Left renal pelvis (tissue), 4 donors: ENCODE results near the gene CTXN1. TPM values are rescaled to one million over a fixed set of nuclear protein-coding genes. Genes with fewer than 3 reads are reported as not detected.
"Not testable (repeated sequence)": the region's sequence is repeated elsewhere in the genome, so short reads cannot be mapped to it uniquely, and the experiment has no call there.

Experiments
- DNase-seq, 4 donors: peaks; one replicate each; pipeline ENCODE4 v3.0.0-alpha.2; 2013; ENCODE audit warnings: low read depth in 4 of 4, low spot score in 3 of 4
- polyA plus RNA-seq, 4 donors: library from polyadenylated mRNA; unstranded; fragments of 120-200 nt; gene quantifications; one replicate each; pipeline ENCODE4 v1.2.1, GENCODE V29; 2013; ENCODE audit not compliant: insufficient read length in 4 of 4

CTXN1 gene
- polyA plus RNA-seq, 4 donors, result 11.6 to 34.1 (median 13.9) TPM

DNA sequence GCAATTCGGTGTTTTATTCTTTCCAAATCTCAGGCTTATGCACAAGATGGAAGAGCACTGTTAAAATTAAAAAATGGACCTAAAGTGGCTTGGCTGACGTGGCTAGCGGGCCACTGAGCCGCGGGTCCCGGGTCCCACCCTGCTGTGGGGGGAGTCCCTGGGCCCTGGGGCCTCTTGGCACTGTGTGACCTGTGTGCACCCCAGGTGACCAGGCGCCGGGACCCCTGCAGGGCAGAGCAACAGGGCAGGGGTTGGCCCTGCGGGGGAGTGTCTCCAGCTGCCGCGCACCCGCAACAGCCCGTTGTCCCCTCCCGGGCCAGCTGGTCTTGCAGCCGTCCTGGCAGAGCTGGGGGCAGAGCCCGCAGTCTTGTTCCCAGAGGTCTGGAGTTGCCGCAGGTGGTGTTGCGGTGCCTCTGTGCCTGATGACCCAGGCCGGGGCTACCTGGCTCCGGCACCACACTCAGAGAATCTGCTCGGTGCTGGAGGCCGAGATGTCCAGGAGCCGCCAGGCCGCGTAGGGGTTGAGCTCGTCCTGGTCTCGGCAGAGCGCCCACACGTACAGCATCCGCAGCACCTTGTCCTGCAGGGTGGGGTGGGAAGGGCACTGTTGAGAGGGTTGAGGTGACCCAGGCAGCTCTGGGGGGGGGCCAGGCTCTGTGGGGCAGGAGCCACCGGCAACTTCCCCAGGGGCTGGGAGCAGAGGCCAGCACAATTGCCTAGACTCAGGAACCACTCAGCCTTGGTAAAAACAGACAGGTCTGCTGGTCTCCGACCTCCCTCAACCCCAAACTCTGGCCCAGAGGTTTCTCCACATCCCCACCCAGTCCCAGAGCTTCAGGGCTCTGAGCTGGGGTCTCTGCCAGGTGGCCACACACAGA, 1.0 kb upstream of the CTXN1 start:
- no peak for DNase-seq

- DNase-seq, result no peak
These were observed 624 bp downstream of the CTXN1 start for GRCh38 chr19:7925171-7925851.

GRCh38 chr19:7924651-7925170, 1.2 kb downstream of the CTXN1 start:
- DNase-seq, result no peak

DNA sequence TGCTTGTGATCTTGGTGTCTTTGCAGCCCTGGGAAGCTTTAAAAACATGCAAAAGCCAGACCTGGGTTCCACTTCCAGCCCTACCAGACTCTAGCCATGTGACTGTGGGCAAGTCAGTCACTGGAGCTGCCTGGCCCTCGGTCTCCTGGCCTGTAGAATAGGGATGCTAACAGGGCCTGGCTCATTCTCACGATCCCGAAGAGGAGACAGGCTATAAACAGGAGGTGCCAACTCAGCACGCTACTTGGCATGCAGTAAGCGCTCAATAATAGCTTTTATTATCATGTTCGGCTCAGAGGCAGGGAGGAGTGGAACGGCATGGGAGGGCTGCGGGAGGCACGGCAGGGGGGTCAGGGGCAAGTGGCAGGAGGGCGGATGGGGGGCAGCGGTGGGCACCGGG, 1.7 kb downstream of the CTXN1 start:
- DNase-seq, result no peak

DNA sequence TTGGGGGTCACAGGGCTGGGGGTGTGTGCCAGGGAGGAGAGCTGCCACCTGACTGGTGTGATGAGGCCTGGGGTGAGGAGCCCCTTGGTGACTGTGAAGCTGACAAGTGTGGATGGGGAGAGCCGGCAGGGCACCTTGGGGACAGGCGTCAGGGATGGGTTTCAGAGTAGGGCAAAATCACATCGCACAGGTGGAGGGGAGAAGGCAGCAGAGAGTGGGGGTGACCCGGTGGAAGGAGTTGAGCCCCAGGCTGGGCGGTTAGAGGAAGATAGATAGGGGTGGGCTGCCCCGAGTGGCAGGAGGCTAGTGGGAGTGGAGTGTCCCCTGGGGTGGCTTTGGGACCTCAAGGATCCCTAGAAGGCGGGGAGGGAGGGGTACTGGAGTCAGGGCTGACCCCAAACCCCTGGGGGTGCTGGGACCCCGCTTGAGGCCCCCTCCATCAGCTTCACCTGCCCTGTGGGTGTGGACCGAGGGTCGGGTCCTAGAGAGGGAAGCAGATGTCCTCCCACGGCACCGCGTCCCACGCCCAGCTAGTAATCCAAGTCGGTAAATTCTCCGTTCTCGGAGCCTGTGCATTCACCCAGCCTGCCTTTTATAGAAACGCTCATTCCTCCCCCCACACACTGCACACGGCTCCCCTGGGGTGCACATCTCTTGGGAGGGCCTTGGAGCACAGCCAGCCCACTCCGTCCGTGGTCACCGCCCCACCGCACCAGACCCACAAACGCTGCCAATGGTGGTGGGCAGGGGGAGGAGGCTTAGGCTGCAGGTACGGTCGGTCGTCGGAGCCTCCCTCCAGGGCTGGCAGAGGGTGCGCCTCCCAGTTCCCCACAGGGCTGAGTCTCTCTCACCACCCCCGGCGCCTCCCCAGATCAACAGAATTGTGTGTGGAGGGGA, 2.4 kb downstream of the CTXN1 start:
- DNase-seq, result no peak

DNA sequence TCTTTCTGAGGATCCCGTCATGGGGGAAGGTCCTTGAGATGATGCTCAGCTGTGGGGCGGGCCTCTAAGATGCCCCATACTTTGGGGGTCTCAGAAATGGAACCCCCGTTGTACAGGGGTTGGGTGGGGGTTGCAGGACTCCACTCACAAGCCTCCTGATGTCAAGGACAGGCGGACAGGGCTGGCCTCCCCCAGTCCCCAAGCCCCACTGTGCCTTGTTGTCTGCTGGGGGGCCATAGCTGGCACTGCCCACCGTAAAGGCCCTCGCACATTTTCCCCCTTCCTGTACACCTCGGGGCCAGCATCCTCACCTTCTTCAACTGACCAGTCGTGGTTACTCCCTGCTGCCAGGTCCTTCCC, 3.1 kb downstream of the CTXN1 start:
- no peak for DNase-seq

- DNase-seq, result no peak
These were observed 3.7 kb downstream of the CTXN1 start for GRCh38 chr19:7921967-7922835.

- no peak for DNase-seq
These were observed 4.5 kb downstream of the CTXN1 start for GRCh38 chr19:7921302-7921966.

- peak; percentile 86 to 90 (median 88) for DNase-seq
These were observed 5.2 kb downstream of the CTXN1 start for GRCh38 chr19:7920519-7921301.

DNA sequence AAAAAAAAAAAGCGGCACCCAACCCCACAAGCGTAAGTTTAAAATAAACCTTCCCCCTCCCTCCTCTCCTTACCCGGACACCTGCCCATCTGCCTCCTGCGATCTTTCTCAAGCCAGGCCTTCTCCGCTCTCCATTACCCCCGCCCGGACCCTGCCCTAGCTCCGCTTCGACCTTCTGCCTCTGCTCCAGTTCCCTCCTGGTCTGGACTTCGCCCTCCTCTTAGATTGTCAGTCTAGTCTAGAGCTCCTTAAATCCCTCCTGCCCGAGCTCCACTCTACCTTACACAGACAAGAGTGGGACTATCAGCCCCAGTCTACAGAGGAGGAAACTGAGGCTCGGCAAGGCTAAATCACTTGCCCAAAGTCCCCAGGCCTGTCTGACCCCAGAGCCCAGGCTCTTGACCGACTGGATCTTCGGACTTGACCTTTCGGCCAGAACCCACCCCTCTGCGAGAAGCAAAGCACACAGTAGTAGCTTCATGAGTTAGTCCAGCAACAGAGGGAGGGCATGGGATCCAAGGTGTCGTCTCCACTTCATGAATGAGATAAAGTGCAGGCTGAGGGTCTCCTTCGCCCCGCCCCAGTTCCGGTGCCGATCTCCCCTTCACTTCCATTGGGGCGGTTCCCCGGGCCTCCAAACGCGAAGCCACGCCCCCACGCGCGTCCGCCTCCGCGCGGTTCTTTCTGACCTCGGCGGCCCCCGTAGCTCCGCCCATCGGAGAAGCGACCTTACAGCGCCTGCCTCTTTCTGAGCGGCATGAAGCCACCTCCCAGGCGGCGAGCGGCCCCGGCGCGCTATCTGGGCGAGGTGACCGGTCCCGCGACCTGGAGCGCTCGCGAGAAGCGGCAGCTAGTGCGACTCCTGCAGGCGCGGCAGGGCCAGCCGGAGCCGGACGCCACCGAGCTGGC, 6.1 kb downstream of the CTXN1 start, which contains the start of gene SNAPC2:
SNAPC2 (plus strand) TSS at position 729 of the 909 bp plus-strand sequence; CDS start at position 758, 29 bp downstream.
- peak; percentile 85 to 88 (median 86) for DNase-seq

DNA sequence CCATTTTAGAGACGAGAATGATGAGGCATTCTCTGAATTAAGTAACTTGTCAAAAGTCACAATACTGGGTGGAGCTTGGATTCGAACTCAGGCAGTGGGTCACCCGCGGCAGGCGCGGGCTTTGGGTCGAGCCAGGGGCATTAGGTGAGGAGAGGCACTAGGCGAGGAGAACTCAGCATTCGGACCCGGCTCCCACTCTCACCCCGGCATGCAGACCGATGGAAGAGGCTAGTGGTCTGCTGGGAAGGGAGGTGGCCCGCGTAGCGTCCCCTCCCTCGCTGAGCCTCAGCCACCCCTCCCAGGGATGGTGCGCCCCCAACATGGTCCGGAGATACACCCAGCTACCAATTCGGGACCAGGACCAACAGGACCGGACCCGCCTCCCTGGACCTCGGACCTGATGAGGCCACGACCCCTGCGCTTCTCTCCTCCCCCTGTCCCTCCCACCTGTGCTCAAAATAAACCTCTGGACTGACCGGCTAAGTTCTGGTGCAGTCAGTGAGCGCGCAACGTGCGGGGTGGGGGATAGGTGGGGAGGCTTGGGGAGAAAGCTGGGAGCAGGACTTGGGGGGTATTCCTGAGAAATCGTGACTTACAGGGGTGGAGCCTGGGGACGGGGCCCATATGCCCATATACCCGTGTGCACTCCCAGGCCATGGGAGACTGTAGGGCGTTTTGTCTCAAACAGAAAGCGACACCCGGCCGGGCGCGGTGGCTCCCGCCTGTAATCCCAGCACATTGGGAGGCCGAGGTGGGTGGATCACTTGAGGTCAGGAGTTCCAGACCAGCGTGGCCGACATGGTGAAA, 7.1 kb downstream of the CTXN1 start:
- DNase-seq, result no peak

DNA sequence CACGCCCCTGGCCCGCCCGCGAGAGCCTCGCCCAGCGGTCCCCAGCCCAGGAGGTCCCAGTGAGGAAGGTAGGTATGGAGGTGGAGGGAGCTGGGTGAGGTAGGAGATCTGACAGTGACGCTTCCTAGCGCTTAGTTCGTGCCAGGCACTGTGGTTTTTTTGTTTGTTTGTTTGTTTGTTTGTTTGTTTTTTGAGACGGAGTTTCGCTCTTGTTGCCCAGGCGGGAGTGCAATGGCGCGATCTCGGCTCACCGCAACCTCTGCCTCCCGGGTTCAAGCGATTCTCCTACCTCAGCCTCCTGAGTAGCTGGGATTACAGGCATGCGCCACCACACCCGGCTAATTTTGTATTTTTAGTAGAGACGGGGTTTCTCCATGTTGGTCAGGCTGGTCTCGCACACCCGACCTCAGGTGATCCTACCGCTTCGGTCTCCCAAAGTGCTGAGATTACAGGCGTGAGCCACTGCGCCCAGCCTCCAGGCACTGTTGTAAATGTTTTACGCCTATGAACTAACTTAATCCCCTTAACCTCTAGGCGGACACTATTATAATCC, 7.8 kb downstream of the CTXN1 start:
- DNase-seq, result not testable (repeated sequence)

DNA sequence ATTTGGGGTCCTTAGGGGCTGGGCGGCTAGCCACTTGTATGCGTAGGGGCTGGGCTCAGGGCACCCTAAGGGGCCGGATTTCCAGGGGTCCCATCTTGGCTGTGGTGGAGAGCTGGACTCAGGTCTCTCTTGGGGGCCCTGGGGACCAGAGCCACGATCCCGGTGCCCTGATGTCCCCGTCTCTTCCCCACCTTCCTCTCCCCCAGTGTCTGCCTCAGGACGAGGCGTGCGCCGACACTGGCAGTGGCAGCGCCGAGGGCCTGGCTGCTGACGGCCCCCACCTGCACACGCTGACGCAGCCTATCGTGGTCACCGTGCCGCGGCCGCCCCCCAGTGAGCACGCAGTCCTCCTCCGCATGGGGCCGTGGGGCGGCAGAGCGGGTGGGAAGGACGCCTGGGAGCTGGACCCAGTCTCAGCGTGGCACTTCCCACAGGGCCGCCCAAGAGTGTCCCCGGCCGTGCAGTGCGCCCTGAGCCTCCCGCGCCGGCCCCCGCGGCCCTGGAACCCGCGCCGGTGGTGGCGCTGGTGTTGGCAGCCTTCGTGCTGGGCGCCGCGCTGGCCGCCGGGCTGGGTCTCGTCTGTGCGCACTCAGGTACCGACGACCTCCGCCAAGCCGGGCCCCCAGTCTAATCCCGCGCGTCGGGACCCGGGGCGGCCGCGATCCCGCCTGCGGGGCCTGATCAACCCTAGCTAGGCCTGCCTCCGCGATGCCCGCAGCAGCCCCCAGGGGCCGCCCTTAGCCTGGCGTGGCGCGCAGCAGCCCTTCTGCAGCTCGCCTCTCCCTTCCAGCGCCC, 8.5 kb downstream of the CTXN1 start:
- DNase-seq, result no peak

DNA sequence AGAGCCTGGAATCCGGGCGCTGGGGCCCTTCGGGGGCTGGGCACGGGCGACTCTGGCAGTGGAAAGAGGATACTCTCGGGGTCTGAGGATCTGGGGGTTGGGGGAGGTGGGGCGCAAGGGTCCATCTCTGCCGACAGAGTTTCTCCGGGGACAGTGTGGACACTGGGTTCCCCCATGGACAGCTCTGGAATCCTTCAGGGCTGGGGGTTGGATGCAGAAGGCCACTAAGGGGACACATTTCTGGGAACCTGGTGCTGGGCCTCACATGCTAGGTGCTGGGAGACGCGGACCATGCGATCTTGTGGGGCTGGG, 9.0 kb downstream of the CTXN1 start:
- DNase-seq, result no peak

DNA sequence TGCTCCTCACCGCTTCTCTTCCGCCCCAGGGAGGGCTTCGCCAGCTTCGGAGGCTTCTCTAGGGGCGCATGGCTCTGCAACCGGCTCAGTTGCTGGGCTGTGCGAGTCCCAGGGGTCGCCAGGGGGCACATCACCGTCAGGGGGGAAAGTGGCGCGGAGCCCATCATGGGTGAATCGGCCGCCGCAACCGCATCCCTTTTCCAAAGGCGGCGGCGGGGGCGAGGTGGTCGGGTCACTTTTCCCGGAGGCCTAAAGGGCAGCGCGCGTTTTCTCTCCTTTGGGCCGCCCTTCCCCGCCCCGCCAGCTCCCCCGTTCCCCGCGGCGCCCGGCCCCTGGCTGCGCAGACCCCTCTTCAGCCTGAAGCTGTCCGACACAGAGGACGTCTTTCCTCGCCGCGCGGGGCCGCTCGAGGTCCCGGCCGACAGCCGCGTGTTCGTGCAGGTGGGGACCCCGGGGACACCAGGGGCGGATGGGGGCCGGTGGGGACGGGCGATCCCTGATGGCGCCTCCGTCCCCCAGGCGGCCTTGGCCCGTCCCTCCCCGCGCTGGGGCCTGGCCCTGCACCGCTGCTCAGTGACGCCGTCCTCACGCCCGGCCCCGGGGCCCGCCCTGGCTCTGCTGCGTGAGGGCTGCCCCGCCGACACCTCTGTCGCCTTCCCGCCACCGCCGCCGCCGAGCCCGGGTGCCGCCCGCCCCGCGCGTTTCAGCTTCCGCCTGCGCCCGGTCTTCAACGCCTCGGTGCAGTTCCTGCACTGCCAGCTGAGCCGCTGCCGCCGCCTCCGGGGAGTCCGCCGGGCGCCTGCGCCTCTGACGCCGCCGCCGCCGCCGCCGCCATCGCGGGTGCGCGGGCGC, 9.6 kb downstream of the CTXN1 start:
- no peak for DNase-seq
